ENCODE results near the gene FHOD3.

DNA sequence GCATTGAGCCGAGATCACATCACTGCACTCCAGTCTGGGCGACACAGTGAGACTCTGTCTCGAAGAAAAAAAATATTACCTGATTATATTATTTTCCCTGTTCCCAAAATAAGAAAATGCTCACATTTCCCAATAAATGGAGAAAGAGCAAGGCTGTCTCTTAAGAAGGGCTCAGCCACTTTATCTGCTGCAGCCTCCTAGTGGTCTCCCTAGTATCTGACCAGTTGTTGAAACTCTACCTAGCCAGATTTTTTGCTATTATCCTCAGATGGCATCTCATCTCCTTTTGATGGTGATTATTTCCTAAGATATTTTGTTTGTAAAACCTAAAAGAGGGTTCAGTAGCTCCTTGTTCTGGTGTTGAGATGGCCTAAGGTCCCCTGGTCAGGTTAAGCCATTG, 417.0 kb downstream of the FHOD3 start:
- TF ChIP-seq POLR2A (IDR thresholded peaks at IDR 0.05; ENCODE audit: low read length): no peak
- TF ChIP-seq GATA1 (IDR thresholded peaks at IDR 0.05; ENCODE audit: low read depth, low read length): no peak
